Esophagus squamous epithelium (tissue), 5 donors: ENCODE measurements around the gene PIGH. TPM values are rescaled to one million over a fixed set of nuclear protein-coding genes. Genes with fewer than 3 reads are reported as not detected.

ENCODE experiments used
- DNase-seq: peaks from one replicate; lab custom pipeline; 2025; lab: John Stamatoyannopoulos, UW
- H3K27ac ChIP-seq, 4 donors: fragments of 200-600 bp; sonication (generic); one replicate each; pipeline ENCODE4 v1.5.1; 2016 to 2019; ENCODE audit warnings: mild to moderate bottlenecking in 1 of 4
- H3K27me3 ChIP-seq, 4 donors: fragments of 200-600 bp; sonication (generic); 1 replicate in 3 of 4; 2 replicates in 1 of 4; pipeline versions ENCODE4 v1.5.1 to v1.6.0; 2017 to 2021; ENCODE audit warnings: antibody characterized with exemption in 1 of 4
- H3K36me3 ChIP-seq, 3 donors: fragments of 200-600 bp; sonication (generic); one replicate each; pipeline ENCODE4 v1.5.1; 2016 to 2019
- H3K4me1 ChIP-seq, 3 donors: fragments of 200-600 bp; sonication (generic); one replicate each; pipeline ENCODE4 v1.5.1; 2017 to 2019
- H3K4me3 ChIP-seq, 4 donors: fragments of 200-600 bp; sonication (generic); 1 replicate in 3 of 4; 2 replicates in 1 of 4; pipeline ENCODE4 v1.5.1; 2016 to 2019; ENCODE audit warnings: mild to moderate bottlenecking in 2 of 4, moderate library complexity in 1 of 4
- H3K9me3 ChIP-seq, 3 donors: fragments of 200-600 bp; sonication (generic); one replicate each; pipeline ENCODE4 v1.5.1; 2016 to 2019
- POLR2A ChIP-seq, 4 donors: fragments of 450-650 bp; IDR thresholded peaks; one replicate each; pipeline ENCODE4 v1.6.1; 2017; ENCODE audit warnings: antibody characterized with exemption in 4 of 4, mild to moderate bottlenecking in 4 of 4, moderate library complexity in 3 of 4
- WGBS, 2 donors: methylation state at CpG; one replicate each; pipeline ENCODE4 v1.1.5; 2018; 5-methylcytosine and 5-hydroxymethylcytosine counted together
- intact Hi-C: fragments of 100-400 bp; cut with DNase I; formaldehyde crosslinking; loops from one replicate; pipeline ENCODE4 v1.15.0; 2022
- total RNA-seq, 4 donors: library from RNA; depleted of rRNA; stranded (reverse); fragments of >200 nt; gene quantifications; one replicate each; pipeline ENCODE4 v1.1.0, GENCODE V29; 2016
- TF ChIP-seq, protein P1 (sequence below), 6 experiments: fragments of 450-650 bp in 4 of 6; fragments of 200-600 bp in 2 of 6; sonication (generic) in 2 of 6; IDR thresholded peaks; one replicate each; pipeline ENCODE4 v1.5.1; 2016 to 2019; ENCODE audit warnings: antibody characterized with exemption in 6 of 6, mild to moderate bottlenecking in 4 of 6, moderate library complexity in 4 of 6
- donor health status: DM: yes; HTN: yes; CAD: no.

The PIGH gene
- total RNA-seq, 4 donors from 2014 or later, result 17.0 to 34.0 (median 21.0) TPM

DNA sequence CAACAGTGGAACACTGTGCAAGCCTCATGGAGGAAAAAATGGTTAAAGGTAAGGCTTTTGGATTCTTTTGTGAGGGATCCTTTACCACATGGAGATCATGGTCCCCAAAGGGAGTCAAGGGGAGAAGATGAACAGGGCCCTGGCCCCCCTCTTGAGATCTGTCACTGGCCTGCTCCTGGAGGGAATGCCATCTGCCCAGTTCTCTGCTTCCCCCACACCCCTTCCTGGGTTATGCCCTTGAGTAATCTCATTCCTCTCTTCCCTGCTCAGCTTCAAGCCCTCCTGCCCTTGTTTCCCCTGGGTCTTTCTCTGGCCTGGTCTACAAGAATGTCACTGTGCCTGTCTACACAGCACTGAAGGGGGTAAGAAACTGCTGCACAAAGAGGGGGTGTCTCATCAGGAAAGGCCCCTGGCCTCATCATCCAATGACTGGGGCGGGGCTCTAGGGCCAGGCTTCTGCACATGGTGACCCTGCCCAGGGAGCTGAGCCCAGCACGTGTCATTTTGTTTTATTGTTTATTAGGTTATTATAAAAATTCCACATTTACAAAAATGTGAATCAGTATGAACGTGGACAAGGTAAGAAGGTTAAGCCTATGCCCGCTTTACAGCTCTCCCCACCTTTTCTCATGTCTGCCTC is 30.3 kb downstream of the PIGH start:
- Histone ChIP-seq H3K4me3 (no peak overlapping the region), H3K27ac (no peak overlapping the region), H3K4me1 (peaks cover 0 to 27% (median 12%) of the 10 kb centered on the region in 3 donors), H3K27me3 (no peaks in the 10 kb centered on the region), H3K36me3 (no peaks in the 10 kb centered on the region), H3K9me3 (no peaks in the 10 kb centered on the region)
- TF ChIP-seq, protein P1, sequence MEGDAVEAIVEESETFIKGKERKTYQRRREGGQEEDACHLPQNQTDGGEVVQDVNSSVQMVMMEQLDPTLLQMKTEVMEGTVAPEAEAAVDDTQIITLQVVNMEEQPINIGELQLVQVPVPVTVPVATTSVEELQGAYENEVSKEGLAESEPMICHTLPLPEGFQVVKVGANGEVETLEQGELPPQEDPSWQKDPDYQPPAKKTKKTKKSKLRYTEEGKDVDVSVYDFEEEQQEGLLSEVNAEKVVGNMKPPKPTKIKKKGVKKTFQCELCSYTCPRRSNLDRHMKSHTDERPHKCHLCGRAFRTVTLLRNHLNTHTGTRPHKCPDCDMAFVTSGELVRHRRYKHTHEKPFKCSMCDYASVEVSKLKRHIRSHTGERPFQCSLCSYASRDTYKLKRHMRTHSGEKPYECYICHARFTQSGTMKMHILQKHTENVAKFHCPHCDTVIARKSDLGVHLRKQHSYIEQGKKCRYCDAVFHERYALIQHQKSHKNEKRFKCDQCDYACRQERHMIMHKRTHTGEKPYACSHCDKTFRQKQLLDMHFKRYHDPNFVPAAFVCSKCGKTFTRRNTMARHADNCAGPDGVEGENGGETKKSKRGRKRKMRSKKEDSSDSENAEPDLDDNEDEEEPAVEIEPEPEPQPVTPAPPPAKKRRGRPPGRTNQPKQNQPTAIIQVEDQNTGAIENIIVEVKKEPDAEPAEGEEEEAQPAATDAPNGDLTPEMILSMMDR (IDR thresholded peaks at IDR 0.05), result no peak
- no peak for TF ChIP-seq POLR2A (IDR thresholded peaks at IDR 0.05)
- intact Hi-C loops, result loop anchor here (5.0 to 10.0 kb wide), 2 partner anchors 42 to 145 kb away; no protein-coding TSS in a partner anchor
- WGBS, 2 donors, result 72 to 76% methylated on average over 4 of the region's 4 CpGs
- no peak for DNase-seq

DNA sequence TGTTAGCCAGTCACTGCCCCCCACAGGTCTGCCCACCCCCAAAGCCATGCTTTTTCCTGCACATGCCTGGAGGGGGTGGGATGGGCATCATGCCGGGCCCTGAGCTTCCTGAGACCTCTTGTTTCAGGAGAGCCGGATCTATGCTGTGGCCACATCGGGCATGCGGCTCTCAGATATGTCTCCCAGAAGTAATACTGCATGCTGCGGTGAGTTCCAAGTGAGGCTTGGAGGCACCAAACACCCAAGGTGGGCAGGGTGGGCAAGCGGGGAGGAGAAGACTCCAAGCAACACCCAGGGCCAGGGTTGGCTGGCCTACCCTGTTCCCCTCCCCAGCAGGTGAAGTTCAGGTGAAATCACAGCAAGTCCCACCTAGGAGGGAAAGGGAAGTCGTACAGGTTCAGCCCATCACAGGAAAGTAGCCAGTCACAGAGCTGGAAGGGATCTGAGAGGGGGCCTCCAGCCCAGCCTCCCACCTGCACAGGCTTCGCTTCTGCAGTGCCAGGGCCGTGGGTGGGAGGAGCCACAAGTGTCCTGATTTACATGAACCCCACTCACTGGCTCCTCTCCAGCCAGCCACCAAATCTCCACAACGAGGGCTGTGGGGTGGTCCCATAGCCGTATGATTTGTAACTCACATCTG is 30.9 kb downstream of the PIGH start:
- Histone ChIP-seq H3K4me1 (peaks cover 0 to 33% (median 12%) of the 10 kb centered on the region in 3 donors), H3K27me3 (no peaks in the 10 kb centered on the region), H3K36me3 (no peaks in the 10 kb centered on the region), H3K9me3 (no peaks in the 10 kb centered on the region), H3K4me3 (no peak overlapping the region), H3K27ac (no peak overlapping the region)
- no peak for TF ChIP-seq POLR2A (IDR thresholded peaks at IDR 0.05)
- TF ChIP-seq, protein P1 (IDR thresholded peaks at IDR 0.05), result no peak
- WGBS, 2 donors, result 60 to 76% methylated on average over 1 to 7 of the region's 11 CpGs
- DNase-seq, result no peak
- intact Hi-C loops, result loop anchor here (10.0 kb wide), 1 partner anchor 144 kb away; no protein-coding TSS in a partner anchor

DNA sequence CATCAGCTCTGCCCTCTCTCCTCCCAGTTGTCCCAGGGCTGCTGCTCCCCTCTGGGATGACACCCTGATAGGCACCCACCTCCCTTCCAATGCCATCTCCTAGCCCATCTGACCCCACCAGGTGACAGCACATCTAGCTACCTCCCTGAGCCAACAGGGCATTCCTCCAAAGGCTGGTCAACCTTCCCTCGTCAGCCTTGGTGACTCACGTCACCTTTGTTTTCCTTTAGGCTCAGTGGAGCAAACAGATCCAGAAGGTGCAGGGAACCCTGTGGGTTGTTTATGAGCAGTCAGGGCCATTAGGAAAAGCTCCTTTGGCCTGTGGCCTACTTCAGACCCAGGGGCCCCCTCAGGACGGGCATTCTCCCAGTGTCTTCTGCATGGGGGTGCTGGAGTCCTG is 32.4 kb downstream of the PIGH start:
- no peak for TF ChIP-seq POLR2A (IDR thresholded peaks at IDR 0.05)
- TF ChIP-seq, protein P1 (IDR thresholded peaks at IDR 0.05), result no peak

DNA sequence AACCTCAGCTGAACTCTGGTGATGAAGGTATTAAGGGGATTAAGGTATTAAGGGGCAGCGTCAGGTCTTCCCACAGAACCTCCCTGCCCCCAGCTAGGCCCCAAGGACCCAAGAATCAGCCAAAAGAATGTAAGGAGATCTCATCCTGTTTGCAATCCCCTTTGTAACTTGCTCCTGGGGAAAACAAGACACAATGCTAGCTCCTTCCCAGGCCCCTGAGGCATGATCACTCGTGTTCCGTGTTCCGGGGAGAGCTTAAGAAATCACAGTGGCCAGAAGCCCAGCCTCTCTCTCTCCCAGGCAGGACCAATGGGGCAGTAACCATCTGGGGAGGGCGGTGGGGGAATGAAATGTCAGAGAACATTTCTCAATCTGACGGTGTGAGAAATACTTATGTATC is 33.2 kb downstream of the PIGH start:
- no peak overlapping the region for H3K4me3 ChIP-seq
- H3K4me1 ChIP-seq, result peaks cover 0 to 37% (median 12%) of the 10 kb centered on the region in 3 donors
- H3K9me3 ChIP-seq, result no peaks in the 10 kb centered on the region
- DNase-seq, result no peak
- intact Hi-C loops, result loop anchor here (10.0 kb wide), 1 partner anchor 142 kb away; no protein-coding TSS in a partner anchor
- TF ChIP-seq POLR2A (IDR thresholded peaks at IDR 0.05), result no peak
- TF ChIP-seq, protein P1 (IDR thresholded peaks at IDR 0.05), result no peak
- H3K27me3 ChIP-seq, result no peaks in the 10 kb centered on the region
- whole genome bisulfite sequencing, 2 donors, result 18 to 38% methylated on average over 6 of the region's 6 CpGs
- peak overlapping the region; percentile 20 to 73 (median 50) for H3K27ac ChIP-seq
- H3K36me3 ChIP-seq, result peaks cover 0 to 15% (median 0%) of the 10 kb centered on the region in 3 donors

More for the DNA sequence above, 32.4 kb downstream of the PIGH start:
- H3K4me3 ChIP-seq, result no peak overlapping the region
- no peaks in the 10 kb centered on the region for H3K27me3 ChIP-seq
- peak overlapping the region in 2 of 4 donors; percentile 57 to 73 for H3K27ac ChIP-seq
- DNase-seq, result no peak
- intact Hi-C loops, result loop anchor here (10.0 kb wide), 1 partner anchor 143 kb away; no protein-coding TSS in a partner anchor
- peaks cover 0 to 37% (median 12%) of the 10 kb centered on the region in 3 donors for H3K4me1 ChIP-seq
- WGBS, 2 donors, result 33 to 71% methylated on average over 1 to 2 of the region's 3 CpGs
- no peaks in the 10 kb centered on the region for H3K9me3 ChIP-seq
- peaks cover 0 to 7% (median 0%) of the 10 kb centered on the region in 3 donors for H3K36me3 ChIP-seq

DNA sequence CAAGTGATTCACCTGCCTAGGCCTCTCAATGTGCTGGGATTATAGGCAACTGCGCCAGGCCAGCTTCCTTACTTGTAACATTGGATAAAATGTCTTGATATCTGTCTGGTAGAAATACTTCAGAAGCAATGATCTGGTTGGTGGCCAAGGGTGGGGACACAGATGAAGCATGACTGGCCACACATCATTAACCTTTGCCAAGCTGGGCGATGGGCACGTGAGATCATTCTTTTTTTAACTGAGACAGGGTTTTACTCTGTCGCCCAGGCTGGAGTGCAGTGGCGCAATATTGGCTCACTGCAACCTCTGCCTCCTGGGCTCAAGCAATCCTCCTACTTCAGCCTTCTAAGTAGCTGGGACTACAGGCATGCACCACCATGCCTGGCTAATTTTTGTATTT is 35.8 kb downstream of the PIGH start:
- TF ChIP-seq POLR2A (IDR thresholded peaks at IDR 0.05), result no peak
- TF ChIP-seq, protein P1 (IDR thresholded peaks at IDR 0.05), result no peak
- Histone ChIP-seq H3K27me3 (no peaks in the 10 kb centered on the region), H3K9me3 (no peaks in the 10 kb centered on the region), H3K36me3 (peaks cover 0 to 15% (median 0%) of the 10 kb centered on the region in 3 donors), H3K4me1 (peaks cover 0 to 37% (median 12%) of the 10 kb centered on the region in 3 donors), H3K4me3 (no peak overlapping the region), H3K27ac (no peak overlapping the region)
- DNase-seq, result no peak
- 46% methylated on average over 4 to 5 of the region's 5 CpGs for WGBS, 2 donors
- intact Hi-C loops, result loop anchor here (10.0 kb wide), 1 partner anchor 139 kb away; no protein-coding TSS in a partner anchor
